ENCODE measurements around the gene CD28. TPM values are rescaled to one million over a fixed set of nuclear protein-coding genes. Genes with fewer than 3 reads are reported as not detected.

CD28 gene
- total RNA-seq, result not detected in 2 replicates
- long read RNA-seq, result 0 reads

GRCh38 chr2:203706403-203706802, at the start of gene CD28:
CD28 (plus strand) TSS chr2:203706639; CDS start chr2:203706697, 58 bp downstream.
- DNase-seq (ENCODE audit: extremely low spot score, unreplicated experiment), result no peak

GRCh38 chr2:203659331-203660049, 46.9 kb upstream of the CD28 start:
- TF ChIP-seq CTCF (IDR thresholded peaks at IDR 0.05), result no peak
- no peaks in the 10 kb centered on the region for H3K36me3 Mint-ChIP-seq (ENCODE audit: unreplicated experiment)
- H3K4me1 Mint-ChIP-seq (ENCODE audit: unreplicated experiment), result no peaks in the 10 kb centered on the region
- no peaks in the 10 kb centered on the region for H3K27me3 Mint-ChIP-seq (ENCODE audit: unreplicated experiment)
- H3K27ac Mint-ChIP-seq (ENCODE audit: unreplicated experiment), result no peak overlapping the region
- H3K4me3 Mint-ChIP-seq (ENCODE audit: unreplicated experiment), result no peak overlapping the region
- no peak for DNase-seq (ENCODE audit: extremely low spot score, unreplicated experiment)
- no peaks in the 10 kb centered on the region for H3K9me3 Mint-ChIP-seq (ENCODE audit: unreplicated experiment)

More at GRCh38 chr2:203706403-203706802, at the start of gene CD28:
- H3K36me3 Mint-ChIP-seq (ENCODE audit: unreplicated experiment), result peaks cover 4% of the 10 kb centered on the region
- H3K9me3 Mint-ChIP-seq (ENCODE audit: unreplicated experiment), result peaks cover 9% of the 10 kb centered on the region
- H3K4me3 Mint-ChIP-seq (ENCODE audit: unreplicated experiment), result no peak within 1 kb of the TSS
- H3K27me3 Mint-ChIP-seq (ENCODE audit: unreplicated experiment), result no peaks in the 10 kb centered on the region
- no peaks in the 10 kb centered on the region for H3K4me1 Mint-ChIP-seq (ENCODE audit: unreplicated experiment)
- TF ChIP-seq CTCF (IDR thresholded peaks at IDR 0.05), result no peak
- no peak within 1 kb of the TSS for H3K27ac Mint-ChIP-seq (ENCODE audit: unreplicated experiment)

- Mint-ChIP-seq H3K4me1 (ENCODE audit: unreplicated experiment) (no peaks in the 10 kb centered on the region), H3K27ac (ENCODE audit: unreplicated experiment) (no peak overlapping the region), H3K4me3 (ENCODE audit: unreplicated experiment) (no peak overlapping the region), H3K36me3 (ENCODE audit: unreplicated experiment) (no peaks in the 10 kb centered on the region), H3K27me3 (ENCODE audit: unreplicated experiment) (no peaks in the 10 kb centered on the region), H3K9me3 (ENCODE audit: unreplicated experiment) (no peaks in the 10 kb centered on the region)
- TF ChIP-seq CTCF (IDR thresholded peaks at IDR 0.05), result no peak
- DNase-seq (ENCODE audit: extremely low spot score, unreplicated experiment), result no peak
Measured at GRCh38 chr2:203660465-203660864, 46.0 kb upstream of the CD28 start.

- Mint-ChIP-seq H3K27ac (ENCODE audit: unreplicated experiment) (no peak overlapping the region), H3K36me3 (ENCODE audit: unreplicated experiment) (no peaks in the 10 kb centered on the region), H3K9me3 (ENCODE audit: unreplicated experiment) (no peaks in the 10 kb centered on the region), H3K4me3 (ENCODE audit: unreplicated experiment) (no peak overlapping the region), H3K27me3 (ENCODE audit: unreplicated experiment) (no peaks in the 10 kb centered on the region), H3K4me1 (ENCODE audit: unreplicated experiment) (no peaks in the 10 kb centered on the region)
- no peak for TF ChIP-seq CTCF (IDR thresholded peaks at IDR 0.05)
- DNase-seq (ENCODE audit: extremely low spot score, unreplicated experiment), result no peak
Measured at GRCh38 chr2:203661279-203661908, 45.0 kb upstream of the CD28 start.

- Mint-ChIP-seq H3K4me3 (ENCODE audit: unreplicated experiment) (no peak overlapping the region), H3K4me1 (ENCODE audit: unreplicated experiment) (no peaks in the 10 kb centered on the region), H3K9me3 (ENCODE audit: unreplicated experiment) (no peaks in the 10 kb centered on the region), H3K36me3 (ENCODE audit: unreplicated experiment) (no peaks in the 10 kb centered on the region), H3K27ac (ENCODE audit: unreplicated experiment) (no peak overlapping the region), H3K27me3 (ENCODE audit: unreplicated experiment) (no peaks in the 10 kb centered on the region)
- no peak for DNase-seq (ENCODE audit: extremely low spot score, unreplicated experiment)
- no peak for TF ChIP-seq CTCF (IDR thresholded peaks at IDR 0.05)
Measured at GRCh38 chr2:203662487-203662886, 44.0 kb upstream of the CD28 start.

Measured in osteocyte (in vitro differentiated cells).